ENCODE data around the gene NUP205.

The NUP205 gene

DNA sequence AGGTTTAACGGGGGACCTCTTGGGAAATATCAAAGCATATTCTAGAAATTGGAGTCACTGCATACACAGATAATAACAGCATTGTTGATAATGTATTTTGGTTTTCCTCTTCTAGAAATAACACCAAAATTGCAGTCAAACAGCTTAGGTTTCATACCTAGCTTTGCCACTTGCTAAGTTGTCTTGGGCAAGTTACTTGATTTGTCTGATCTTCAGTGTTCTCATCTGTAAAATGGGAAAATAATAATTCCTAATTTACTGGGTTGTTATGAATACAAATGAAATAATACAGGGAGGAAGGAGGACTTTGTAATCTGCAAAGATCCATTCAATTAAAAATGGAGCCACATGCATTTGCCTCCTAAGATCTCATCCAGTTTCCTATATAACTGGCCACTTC is 20.3 kb upstream of the NUP205 start:
- in situ Hi-C loops (cut with HindIII; ENCODE audit: low pct_ligation_motif_present, low sequenced_read_pairs): no loop called here
- H3K4me3 ChIP-seq (ENCODE audit: low read depth, low read length): no peak overlapping the region
- no peaks in the 10 kb centered on the region for H3K27me3 ChIP-seq (replicated peaks)
- TF ChIP-seq, protein P1, sequence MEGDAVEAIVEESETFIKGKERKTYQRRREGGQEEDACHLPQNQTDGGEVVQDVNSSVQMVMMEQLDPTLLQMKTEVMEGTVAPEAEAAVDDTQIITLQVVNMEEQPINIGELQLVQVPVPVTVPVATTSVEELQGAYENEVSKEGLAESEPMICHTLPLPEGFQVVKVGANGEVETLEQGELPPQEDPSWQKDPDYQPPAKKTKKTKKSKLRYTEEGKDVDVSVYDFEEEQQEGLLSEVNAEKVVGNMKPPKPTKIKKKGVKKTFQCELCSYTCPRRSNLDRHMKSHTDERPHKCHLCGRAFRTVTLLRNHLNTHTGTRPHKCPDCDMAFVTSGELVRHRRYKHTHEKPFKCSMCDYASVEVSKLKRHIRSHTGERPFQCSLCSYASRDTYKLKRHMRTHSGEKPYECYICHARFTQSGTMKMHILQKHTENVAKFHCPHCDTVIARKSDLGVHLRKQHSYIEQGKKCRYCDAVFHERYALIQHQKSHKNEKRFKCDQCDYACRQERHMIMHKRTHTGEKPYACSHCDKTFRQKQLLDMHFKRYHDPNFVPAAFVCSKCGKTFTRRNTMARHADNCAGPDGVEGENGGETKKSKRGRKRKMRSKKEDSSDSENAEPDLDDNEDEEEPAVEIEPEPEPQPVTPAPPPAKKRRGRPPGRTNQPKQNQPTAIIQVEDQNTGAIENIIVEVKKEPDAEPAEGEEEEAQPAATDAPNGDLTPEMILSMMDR (IDR thresholded peaks at IDR 0.05; ENCODE audit: low read depth, low read length, missing control alignments): no peak
- H3K36me3 ChIP-seq (replicated peaks): no peaks in the 10 kb centered on the region
- no peak for DNase-seq
- H3K27ac ChIP-seq: no peak overlapping the region

DNA sequence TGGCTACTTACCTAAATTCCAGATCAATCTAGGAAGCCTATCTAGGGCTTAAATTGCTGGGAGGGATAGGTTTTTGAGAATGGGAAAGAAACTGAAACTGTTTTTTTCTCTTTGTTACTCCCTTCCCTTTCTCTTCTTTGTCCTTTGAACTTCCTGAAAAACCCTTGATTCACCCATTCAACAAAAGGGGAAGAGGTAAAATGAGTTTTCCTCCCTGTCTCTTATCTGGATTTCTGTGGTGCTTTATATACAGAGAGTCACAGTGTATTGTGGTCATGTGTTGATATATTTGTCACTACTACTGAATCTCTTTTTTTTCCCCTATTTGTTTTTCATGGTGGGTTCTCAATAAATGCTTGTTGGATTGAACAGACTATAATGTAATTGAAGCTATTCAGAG is 19.8 kb upstream of the NUP205 start:
- in situ Hi-C loops (cut with HindIII; ENCODE audit: low pct_ligation_motif_present, low sequenced_read_pairs): no loop called here
- no peak for DNase-seq
- Histone ChIP-seq H3K4me3 (ENCODE audit: low read depth, low read length) (no peak overlapping the region), H3K36me3 (replicated peaks) (no peaks in the 10 kb centered on the region), H3K27me3 (replicated peaks) (no peaks in the 10 kb centered on the region), H3K27ac (no peak overlapping the region)
- TF ChIP-seq, protein P1 (IDR thresholded peaks at IDR 0.05; ENCODE audit: low read depth, low read length, missing control alignments): no peak

DNA sequence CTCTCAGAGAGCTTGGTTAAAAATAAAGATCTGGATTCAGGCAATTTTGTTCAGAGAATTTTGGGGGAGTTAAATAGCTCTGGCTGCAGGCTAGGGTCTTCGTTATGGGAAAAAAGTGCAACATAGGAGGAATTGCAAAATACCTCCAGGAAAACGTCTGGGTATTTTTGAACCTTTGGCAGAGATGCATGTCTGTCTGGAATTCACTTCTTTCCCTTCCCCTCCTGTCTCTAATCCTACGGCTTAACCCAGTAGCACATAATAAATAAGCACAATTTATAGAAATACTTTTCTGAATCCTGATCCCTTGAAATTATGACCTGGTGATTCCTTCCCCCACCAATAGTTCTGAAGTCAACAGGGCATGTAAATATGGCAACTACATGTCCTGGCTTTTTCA is 19.3 kb upstream of the NUP205 start:
- TF ChIP-seq, protein P1 (IDR thresholded peaks at IDR 0.05; ENCODE audit: low read depth, low read length, missing control alignments): no peak
- Histone ChIP-seq H3K27ac (no peak overlapping the region), H3K27me3 (replicated peaks) (no peaks in the 10 kb centered on the region), H3K36me3 (replicated peaks) (no peaks in the 10 kb centered on the region), H3K4me3 (ENCODE audit: low read depth, low read length) (no peak overlapping the region)
- in situ Hi-C loops (cut with HindIII; ENCODE audit: low pct_ligation_motif_present, low sequenced_read_pairs): no loop called here
- DNase-seq: no peak

DNA sequence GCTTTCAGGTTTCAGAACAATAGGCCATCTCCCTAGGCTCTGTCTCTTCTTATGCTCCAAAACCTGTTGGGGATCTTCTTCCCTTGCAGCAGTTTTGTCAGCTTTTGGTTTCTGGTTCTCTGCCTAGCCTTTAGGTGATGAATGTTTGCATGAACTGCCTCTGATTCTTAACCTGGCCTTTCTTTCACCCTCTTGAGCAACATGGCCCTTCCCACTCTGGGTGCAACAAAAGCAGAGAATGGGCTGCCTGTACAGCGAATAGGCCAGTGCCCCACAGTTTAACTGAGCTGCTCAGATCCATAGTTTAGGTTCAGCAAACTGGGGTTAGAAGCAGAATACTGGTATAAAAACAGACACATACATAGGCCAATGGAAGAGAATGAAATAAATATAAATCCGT is 18.1 kb upstream of the NUP205 start:
- TF ChIP-seq, protein P1 (IDR thresholded peaks at IDR 0.05; ENCODE audit: low read depth, low read length, missing control alignments): no peak
- no peak overlapping the region for H3K4me3 ChIP-seq (ENCODE audit: low read depth, low read length)
- no peak overlapping the region for H3K27ac ChIP-seq
- no peaks in the 10 kb centered on the region for H3K36me3 ChIP-seq (replicated peaks)
- no peak for DNase-seq
- in situ Hi-C loops (cut with HindIII; ENCODE audit: low pct_ligation_motif_present, low sequenced_read_pairs): no loop called here
- H3K27me3 ChIP-seq (replicated peaks): no peaks in the 10 kb centered on the region

DNA sequence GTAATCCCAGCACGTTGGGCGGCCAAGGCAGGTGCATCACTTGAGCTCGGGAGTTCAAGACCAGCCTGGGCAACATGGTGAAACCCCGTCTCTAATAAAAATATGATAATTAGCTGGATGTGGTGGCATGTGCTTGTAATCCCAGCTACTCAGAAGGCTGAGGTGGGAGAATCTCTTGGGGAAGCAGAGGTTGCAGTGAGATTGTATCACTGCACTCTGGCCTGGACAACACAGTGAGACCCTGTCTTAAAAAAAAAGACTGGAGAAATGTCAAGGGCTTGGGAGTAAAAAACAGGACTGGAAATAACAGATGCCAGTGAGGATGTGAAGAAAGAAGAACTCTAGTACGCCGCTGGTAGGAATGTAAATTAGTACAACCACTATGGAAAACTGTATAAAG is 16.7 kb upstream of the NUP205 start:
- DNase-seq: no peak
- Histone ChIP-seq H3K36me3 (replicated peaks) (no peaks in the 10 kb centered on the region), H3K27me3 (replicated peaks) (no peaks in the 10 kb centered on the region), H3K27ac (no peak overlapping the region), H3K4me3 (ENCODE audit: low read depth, low read length) (no peak overlapping the region)
- in situ Hi-C loops (cut with HindIII; ENCODE audit: low pct_ligation_motif_present, low sequenced_read_pairs): no loop called here
- TF ChIP-seq, protein P1 (IDR thresholded peaks at IDR 0.05; ENCODE audit: low read depth, low read length, missing control alignments): no peak

DNA sequence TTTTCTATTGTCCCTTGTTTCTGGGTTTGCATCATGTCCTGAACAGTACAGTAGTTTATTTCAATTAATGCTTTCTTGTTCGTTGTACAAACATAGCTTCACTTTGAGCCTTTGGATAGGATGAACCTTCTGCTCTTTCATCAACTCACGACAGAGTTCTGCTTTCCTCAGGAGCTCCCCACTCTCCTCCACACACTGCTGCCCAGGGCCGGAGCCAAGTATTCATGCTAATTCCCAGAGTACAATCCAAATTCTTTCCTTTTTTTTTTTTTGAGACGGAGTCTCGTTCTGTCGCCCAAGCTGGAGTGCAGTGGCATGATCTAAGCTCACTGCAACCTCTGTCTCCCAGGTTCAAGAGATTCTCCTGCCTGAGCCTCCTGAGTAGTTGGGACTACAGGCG is 7.5 kb upstream of the NUP205 start:
- Histone ChIP-seq H3K4me3 (ENCODE audit: low read depth, low read length) (no peak overlapping the region), H3K36me3 (replicated peaks) (no peaks in the 10 kb centered on the region), H3K27me3 (replicated peaks) (no peaks in the 10 kb centered on the region), H3K27ac (no peak overlapping the region)
- in situ Hi-C loops (cut with HindIII; ENCODE audit: low pct_ligation_motif_present, low sequenced_read_pairs): no loop called here
- DNase-seq: no peak
- TF ChIP-seq, protein P1 (IDR thresholded peaks at IDR 0.05; ENCODE audit: low read depth, low read length, missing control alignments): no peak
